ENCODE measurements around the gene UBE2E1.
"Not testable (repeated sequence)": the region's sequence is repeated elsewhere in the genome, so short reads cannot be mapped to it uniquely, and the experiment has no call there.

The UBE2E1 gene

DNA sequence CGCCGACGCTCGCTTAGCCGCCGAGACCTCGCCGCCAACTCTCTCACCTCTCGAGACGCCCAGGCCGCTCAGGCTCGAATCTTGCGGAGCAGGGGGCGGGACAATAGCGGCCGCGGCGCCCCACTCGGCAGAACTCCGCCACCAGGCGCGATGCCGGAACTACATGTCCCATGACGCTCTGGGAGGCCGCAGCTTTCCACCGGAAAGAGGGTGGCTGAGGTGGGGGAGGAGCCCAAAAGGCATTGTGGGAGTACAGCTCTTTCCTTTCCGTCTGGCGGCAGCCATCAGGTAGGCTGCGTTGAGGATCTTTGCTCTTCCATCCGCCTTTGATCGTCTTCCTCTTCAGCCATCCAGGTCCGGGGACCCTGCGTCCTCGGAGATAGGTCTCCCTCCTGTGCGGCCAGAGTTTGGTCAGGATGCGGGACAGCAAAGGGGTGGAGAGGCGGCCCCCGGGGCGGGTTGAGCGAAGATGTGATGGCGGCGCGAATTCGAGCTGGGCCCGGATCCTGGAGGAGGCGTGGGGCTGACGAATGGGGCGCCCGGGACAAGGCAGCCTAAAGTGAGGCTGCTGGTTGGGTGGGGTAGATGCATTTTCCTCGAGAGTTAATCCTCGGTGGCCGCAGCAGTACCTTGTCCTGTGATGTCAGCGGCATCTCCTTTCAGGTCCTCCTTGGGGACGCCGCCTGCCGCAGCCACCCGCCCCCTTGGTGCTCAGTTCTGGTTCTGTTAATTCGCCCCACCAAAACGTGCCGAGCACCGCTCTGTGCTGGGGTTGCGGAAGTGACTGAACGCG is 111.3 kb downstream of the UBE2E1 start, which contains the start of the genes NKIRAS1 and RPL15:
Gene NKIRAS1 (minus strand): TSS at position 105 of the 793 bp plus-strand sequence. CDS start 6,086 bp downstream, outside the sequence.
Gene RPL15 (plus strand): TSS at position 247 of the 793 bp plus-strand sequence. CDS start 728 bp downstream, outside the sequence.
- H3K4me3 ChIP-seq (ENCODE audit: low read depth, low read length, poor library complexity, severe bottlenecking) = peak within 1 kb of the TSS; percentile 90
- no peaks in the 10 kb centered on the region for H4K20me1 ChIP-seq (ENCODE audit: insufficient read depth, low read length)
- H2AFZ ChIP-seq (ENCODE audit: low read length) = peak within 1 kb of the TSS; percentile 60; the same call in 1 of the 2 replicates
- peaks cover 46% of the 10 kb centered on the region for H3K36me3 ChIP-seq (ENCODE audit: insufficient read depth, low read length)
- peak within 1 kb of the TSS; percentile 95 for H3K9ac ChIP-seq (ENCODE audit: low read length)
- peak within 1 kb of the TSS; percentile 100 for H3K4me2 ChIP-seq (ENCODE audit: low read length)
- peaks cover 13% of the 10 kb centered on the region for H3K79me2 ChIP-seq (ENCODE audit: insufficient read depth, low read length)
- H3K4me1 ChIP-seq (ENCODE audit: insufficient read depth, low read length, severe bottlenecking) = peaks cover 26% of the 10 kb centered on the region
- H3K9me2 ChIP-seq (ENCODE audit: low read depth, low read length) = no peaks in the 10 kb centered on the region
- H3K27me3 ChIP-seq (ENCODE audit: insufficient read depth, low read length) = no peaks in the 10 kb centered on the region
- H3K9me3 ChIP-seq (ENCODE audit: low read length) = no peaks in the 10 kb centered on the region
- H3K27ac ChIP-seq (ENCODE audit: low read depth, low read length, poor library complexity, severe bottlenecking) = peak within 1 kb of the TSS; percentile 83
- H3F3A ChIP-seq (ENCODE audit: insufficient read depth, low read length) = peaks cover 13% of the 10 kb centered on the region
- TF ChIP-seq EZH2 (IDR thresholded peaks at IDR 0.05; ENCODE audit: borderline replicate concordance, low read length) = no peak
- TF ChIP-seq, protein P1, sequence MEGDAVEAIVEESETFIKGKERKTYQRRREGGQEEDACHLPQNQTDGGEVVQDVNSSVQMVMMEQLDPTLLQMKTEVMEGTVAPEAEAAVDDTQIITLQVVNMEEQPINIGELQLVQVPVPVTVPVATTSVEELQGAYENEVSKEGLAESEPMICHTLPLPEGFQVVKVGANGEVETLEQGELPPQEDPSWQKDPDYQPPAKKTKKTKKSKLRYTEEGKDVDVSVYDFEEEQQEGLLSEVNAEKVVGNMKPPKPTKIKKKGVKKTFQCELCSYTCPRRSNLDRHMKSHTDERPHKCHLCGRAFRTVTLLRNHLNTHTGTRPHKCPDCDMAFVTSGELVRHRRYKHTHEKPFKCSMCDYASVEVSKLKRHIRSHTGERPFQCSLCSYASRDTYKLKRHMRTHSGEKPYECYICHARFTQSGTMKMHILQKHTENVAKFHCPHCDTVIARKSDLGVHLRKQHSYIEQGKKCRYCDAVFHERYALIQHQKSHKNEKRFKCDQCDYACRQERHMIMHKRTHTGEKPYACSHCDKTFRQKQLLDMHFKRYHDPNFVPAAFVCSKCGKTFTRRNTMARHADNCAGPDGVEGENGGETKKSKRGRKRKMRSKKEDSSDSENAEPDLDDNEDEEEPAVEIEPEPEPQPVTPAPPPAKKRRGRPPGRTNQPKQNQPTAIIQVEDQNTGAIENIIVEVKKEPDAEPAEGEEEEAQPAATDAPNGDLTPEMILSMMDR (IDR thresholded peaks at IDR 0.05; ENCODE audit: low read length) = no peak

DNA sequence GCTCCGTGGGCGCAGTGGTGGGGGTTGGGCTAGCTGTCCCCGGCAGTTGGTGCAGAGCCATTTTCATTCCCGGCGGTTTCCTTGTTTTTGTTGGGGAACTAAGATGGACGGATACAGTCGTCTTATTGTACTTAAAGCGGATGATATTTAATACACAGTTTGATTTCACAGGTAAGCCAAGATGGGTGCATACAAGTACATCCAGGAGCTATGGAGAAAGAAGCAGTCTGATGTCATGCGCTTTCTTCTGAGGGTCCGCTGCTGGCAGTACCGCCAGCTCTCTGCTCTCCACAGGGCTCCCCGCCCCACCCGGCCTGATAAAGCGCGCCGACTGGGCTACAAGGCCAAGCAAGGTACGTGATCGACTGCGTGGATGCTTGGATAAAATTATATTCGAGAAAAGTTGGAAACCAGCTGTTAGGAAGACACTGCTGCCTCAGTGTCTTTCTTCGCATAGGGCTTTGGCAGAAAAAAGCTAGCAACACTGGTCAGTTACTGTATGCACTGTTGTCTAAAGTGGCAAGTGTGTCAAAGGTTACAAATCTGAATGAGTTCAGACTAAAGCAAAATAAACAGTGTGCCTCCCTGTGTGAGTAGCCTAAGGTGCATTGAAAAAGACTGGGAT is 112.0 kb downstream of the UBE2E1 start:
- H2AFZ ChIP-seq (ENCODE audit: low read length); H3K9me2 ChIP-seq (ENCODE audit: low read depth, low read length); H3K9me3 ChIP-seq (ENCODE audit: low read length); H4K20me1 ChIP-seq (ENCODE audit: insufficient read depth, low read length); H3K27me3 ChIP-seq (ENCODE audit: insufficient read depth, low read length): not testable (repeated sequence)
- Histone ChIP-seq H3F3A (ENCODE audit: insufficient read depth, low read length) (peaks cover 13% of the 10 kb centered on the region), H3K4me1 (ENCODE audit: insufficient read depth, low read length, severe bottlenecking) (peaks cover 26% of the 10 kb centered on the region), H3K27ac (ENCODE audit: low read depth, low read length, poor library complexity, severe bottlenecking) (peak overlapping the region; percentile 83), H3K9ac (ENCODE audit: low read length) (peak overlapping the region; percentile 95), H3K4me3 (ENCODE audit: low read depth, low read length, poor library complexity, severe bottlenecking) (peak overlapping the region; percentile 90), H3K4me2 (ENCODE audit: low read length) (peak overlapping the region; percentile 100), H3K36me3 (ENCODE audit: insufficient read depth, low read length) (peaks cover 46% of the 10 kb centered on the region), H3K79me2 (ENCODE audit: insufficient read depth, low read length) (peaks cover 13% of the 10 kb centered on the region)

DNA sequence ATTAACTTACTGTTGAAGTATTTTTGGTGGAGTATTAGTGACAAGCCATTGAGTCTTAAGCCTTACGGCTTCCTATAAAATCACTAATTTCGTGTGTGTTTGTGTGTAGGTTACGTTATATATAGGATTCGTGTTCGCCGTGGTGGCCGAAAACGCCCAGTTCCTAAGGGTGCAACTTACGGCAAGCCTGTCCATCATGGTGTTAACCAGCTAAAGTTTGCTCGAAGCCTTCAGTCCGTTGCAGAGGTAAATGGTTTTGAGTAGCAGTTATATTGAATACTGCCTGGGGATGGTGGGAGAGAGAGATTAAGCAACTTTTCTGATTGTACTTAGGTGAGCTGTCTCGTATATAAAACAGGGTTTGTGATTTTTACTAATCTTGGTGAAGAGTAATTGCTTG is 112.6 kb downstream of the UBE2E1 start:
- Histone ChIP-seq H3K79me2 (ENCODE audit: insufficient read depth, low read length) (peaks cover 13% of the 10 kb centered on the region), H3K4me1 (ENCODE audit: insufficient read depth, low read length, severe bottlenecking) (peaks cover 26% of the 10 kb centered on the region), H3F3A (ENCODE audit: insufficient read depth, low read length) (peaks cover 13% of the 10 kb centered on the region), H3K9ac (ENCODE audit: low read length) (peak overlapping the region; percentile 95), H3K36me3 (ENCODE audit: insufficient read depth, low read length) (peaks cover 46% of the 10 kb centered on the region), H3K4me2 (ENCODE audit: low read length) (peak overlapping the region; percentile 100), H3K4me3 (ENCODE audit: low read depth, low read length, poor library complexity, severe bottlenecking) (peak overlapping the region; percentile 90), H3K27ac (ENCODE audit: low read depth, low read length, poor library complexity, severe bottlenecking) (peak overlapping the region; percentile 83)
- H2AFZ ChIP-seq (ENCODE audit: low read length); H4K20me1 ChIP-seq (ENCODE audit: insufficient read depth, low read length); H3K9me3 ChIP-seq (ENCODE audit: low read length); H3K9me2 ChIP-seq (ENCODE audit: low read depth, low read length); H3K27me3 ChIP-seq (ENCODE audit: insufficient read depth, low read length): not testable (repeated sequence)

DNA sequence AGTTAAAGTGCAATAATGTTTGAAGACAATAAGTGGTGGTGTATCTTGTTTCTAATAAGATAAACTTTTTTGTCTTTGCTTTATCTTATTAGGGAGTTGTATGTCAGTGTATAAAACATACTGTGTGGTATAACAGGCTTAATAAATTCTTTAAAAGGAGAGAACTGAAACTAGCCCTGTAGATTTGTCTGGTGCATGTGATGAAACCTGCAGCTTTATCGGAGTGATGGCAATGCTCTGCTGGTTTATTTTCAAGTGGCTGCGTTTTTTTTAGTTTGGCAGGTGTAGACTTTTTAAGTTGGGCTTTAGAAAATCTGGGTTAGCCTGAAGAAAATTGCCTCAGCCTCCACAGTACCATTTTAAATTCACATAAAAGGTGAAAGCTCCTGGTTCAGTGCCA is 113.9 kb downstream of the UBE2E1 start:
- peaks cover 13% of the 10 kb centered on the region for H3K79me2 ChIP-seq (ENCODE audit: insufficient read depth, low read length)
- peak overlapping the region; percentile 25; the same call in 1 of the 2 replicates for H3K4me2 ChIP-seq (ENCODE audit: low read length)
- no peaks in the 10 kb centered on the region for H4K20me1 ChIP-seq (ENCODE audit: insufficient read depth, low read length)
- H3K4me3 ChIP-seq (ENCODE audit: low read depth, low read length, poor library complexity, severe bottlenecking) = no peak overlapping the region
- peaks cover 26% of the 10 kb centered on the region for H3K4me1 ChIP-seq (ENCODE audit: insufficient read depth, low read length, severe bottlenecking)
- no peaks in the 10 kb centered on the region for H3K27me3 ChIP-seq (ENCODE audit: insufficient read depth, low read length)
- H3K9me2 ChIP-seq (ENCODE audit: low read depth, low read length) = no peaks in the 10 kb centered on the region
- H2AFZ ChIP-seq (ENCODE audit: low read length) = no peak overlapping the region
- H3K27ac ChIP-seq (ENCODE audit: low read depth, low read length, poor library complexity, severe bottlenecking) = no peak overlapping the region
- H3K9me3 ChIP-seq (ENCODE audit: low read length) = no peaks in the 10 kb centered on the region
- peaks cover 13% of the 10 kb centered on the region for H3F3A ChIP-seq (ENCODE audit: insufficient read depth, low read length)
- no peak overlapping the region for H3K9ac ChIP-seq (ENCODE audit: low read length)
- TF ChIP-seq, protein P1 (IDR thresholded peaks at IDR 0.05; ENCODE audit: low read length) = no peak
- TF ChIP-seq EZH2 (IDR thresholded peaks at IDR 0.05; ENCODE audit: borderline replicate concordance, low read length) = no peak
- H3K36me3 ChIP-seq (ENCODE audit: insufficient read depth, low read length) = peaks cover 46% of the 10 kb centered on the region
